GM12878 (cell line): Measurements from ENCODE around the gene CHCHD6. TPM values are rescaled to one million over a fixed set of nuclear protein-coding genes. Genes with fewer than 3 reads are reported as not detected.

Experiments
- ATAC-seq: fragments of 200-7000 bp; cut with Tn5 transposase; 3 replicates; pipeline ENCODE4 v1.9.1; 2020; ENCODE audit warnings: mild to moderate bottlenecking, moderate library complexity
- BruUV-seq: library from RNA; stranded (reverse); fragments of 400-500 nt; replicated peaks from 2 replicates; lab custom pipeline; 2021; lab: Mats Ljungman, UMichigan
- CTCF ChIA-PET: fragments of 300-600 bp; sonication (Branson Sonifier 250); formaldehyde crosslinking; extraction: SDS; loops from one replicate; lab custom pipeline; 2021; ENCODE audit warnings: inconsistent platforms; lab: Yijun Ruan, JAX
- POLR2A ChIA-PET: fragments of 350-600 bp; formaldehyde crosslinking; extraction: SDS; loops from one replicate; lab custom pipeline; 2021; ENCODE audit warnings: inconsistent platforms; lab: Charles Lee
- RAD21 ChIA-PET: fragments of 300-600 bp; sonication (Branson Sonifier 250); formaldehyde crosslinking; loops from one replicate; lab custom pipeline; 2023; ENCODE audit warnings: antibody characterized with exemption; ENCODE audit not compliant: unreplicated experiment; lab: Charles Lee
- SMC1A ChIA-PET: fragments of 300-600 bp; sonication (Branson Sonifier 250); formaldehyde crosslinking; loops from one replicate; lab custom pipeline; 2023; ENCODE audit not compliant: unreplicated experiment, uncharacterized antibody; lab: Charles Lee
- DNase-seq: peaks from one replicate; pipeline ENCODE4 v3.0.0-alpha.2; 2011; ENCODE audit warnings: low read depth, low spot score
- FAIRE-seq: peaks from 3 replicates; lab custom pipeline; 2011; peaks lifted over from hg19 to GRCh38; lab: Jason Lieb, UNC
- H2AFZ ChIP-seq: 2 replicates; pipeline ENCODE4 v1.6.0; 2011; ENCODE audit warnings: low read depth, low read length, control low read depth; ENCODE audit not compliant: control insufficient read depth
- H3K27ac ChIP-seq: 2 replicates; pipeline ENCODE4 v1.5.1; 2011; ENCODE audit warnings: control low read depth; ENCODE audit not compliant: control insufficient read depth, insufficient read depth
- H3K27me3 ChIP-seq, 2 experiments: replicated peaks in 1 of 2; 2 replicates each; pipeline versions ENCODE4 v1.6.0 to v1.6.1; 2011; ENCODE audit warnings: low read length in 1 of 2; ENCODE audit not compliant: control insufficient read depth in 2 of 2, insufficient read depth in 2 of 2
- H3K36me3 ChIP-seq, 2 experiments: 2 replicates each; pipeline ENCODE4 v1.5.1; 2011; ENCODE audit warnings: low read length in 1 of 2; ENCODE audit not compliant: control insufficient read depth in 2 of 2, insufficient read depth in 2 of 2
- H3K4me1 ChIP-seq: 2 replicates; pipeline ENCODE4 v1.6.1; 2011; ENCODE audit warnings: mild to moderate bottlenecking, low read length, moderate library complexity, mixed read lengths; ENCODE audit not compliant: control insufficient read depth, insufficient read depth
- H3K4me2 ChIP-seq: 2 replicates; pipeline ENCODE4 v1.6.0; 2011; ENCODE audit warnings: control low read depth; ENCODE audit not compliant: control insufficient read depth, insufficient read depth
- H3K4me3 ChIP-seq: fragments of 200-600 bp; sonication (generic); 2 replicates; pipeline ENCODE4 v1.5.1; 2016
- H3K79me2 ChIP-seq: 2 replicates; pipeline ENCODE4 v1.6.0; 2011; ENCODE audit warnings: low read length; ENCODE audit not compliant: control insufficient read depth, insufficient read depth
- H3K9ac ChIP-seq: 2 replicates; pipeline ENCODE4 v1.8.0; 2011; ENCODE audit warnings: low read length, control low read depth, mixed read lengths; ENCODE audit not compliant: control insufficient read depth, insufficient read depth
- H3K9me3 ChIP-seq: replicated peaks from 3 replicates; pipeline ENCODE4 v1.5.1; 2011; ENCODE audit warnings: mild to moderate bottlenecking, low read length; ENCODE audit not compliant: control insufficient read depth, insufficient read depth
- H4K20me1 ChIP-seq: 2 replicates; pipeline ENCODE4 v1.6.0; 2011; ENCODE audit not compliant: control insufficient read depth, insufficient read depth
- BMI1 ChIP-seq: fragments of 450-650 bp; IDR thresholded peaks from 2 replicates; pipeline ENCODE4 v1.6.1; 2016; ENCODE audit warnings: mild to moderate bottlenecking, moderate library complexity, borderline replicate concordance
- CHD1 ChIP-seq: IDR thresholded peaks from 2 replicates; pipeline ENCODE4 v1.6.1; 2012; ENCODE audit warnings: low read depth, low read length, improper control_type of control experiment
- EED ChIP-seq: sonication (generic); IDR thresholded peaks from 2 replicates; pipeline ENCODE4 v1.6.1; 2016; ENCODE audit warnings: antibody characterized with exemption, low read depth
- IKZF2 ChIP-seq, 2 experiments: fragments of 450-650 bp; IDR thresholded peaks; 2 replicates each; pipeline ENCODE4 v1.6.1; 2017; ENCODE audit warnings: mild to moderate bottlenecking in 2 of 2, moderate library complexity in 2 of 2
- NFIC ChIP-seq: IDR thresholded peaks from 2 replicates; pipeline ENCODE4 v1.6.1; 2012; ENCODE audit warnings: low read depth, mild to moderate bottlenecking, inconsistent platforms, low read length, moderate library complexity
- NRF1 ChIP-seq: conservative IDR thresholded peaks from 2 replicates; pipeline ENCODE4 v1.6.1; 2011; ENCODE audit warnings: mild to moderate bottlenecking, low read depth, low read length, improper control_type of control experiment
- PAX8 ChIP-seq: fragments of 450-650 bp; IDR thresholded peaks from 2 replicates; pipeline ENCODE4 v1.6.1; 2017; ENCODE audit warnings: mild to moderate bottlenecking, moderate library complexity
- RAD21 ChIP-seq: IDR thresholded peaks from 2 replicates; pipeline ENCODE4 v1.6.1; 2011; ENCODE audit warnings: mild to moderate bottlenecking, low read depth, low read length, moderate library complexity; ENCODE audit not compliant: insufficient read depth
- RAD51 ChIP-seq: fragments of 450-650 bp; IDR thresholded peaks from 2 replicates; pipeline ENCODE4 v1.6.1; 2016; ENCODE audit warnings: moderate library complexity, mild to moderate bottlenecking, inconsistent platforms
- RB1 ChIP-seq: fragments of 450-650 bp; formaldehyde crosslinking; IDR thresholded peaks from 2 replicates; pipeline ENCODE4 v1.6.1; 2017; ENCODE audit warnings: mild to moderate bottlenecking, borderline replicate concordance
- TBL1XR1 ChIP-seq: IDR thresholded peaks from 2 replicates; pipeline ENCODE4 v1.6.1; 2012; ENCODE audit warnings: low read depth, low read length, improper control_type of control experiment
- YY1 ChIP-seq: IDR thresholded peaks from 2 replicates; pipeline ENCODE4 v1.6.1; 2011; ENCODE audit warnings: low read depth, mild to moderate bottlenecking, low read length
- ZNF217 ChIP-seq: fragments of 450-650 bp; IDR thresholded peaks from 2 replicates; pipeline ENCODE4 v1.6.1; 2017; ENCODE audit warnings: antibody characterized with exemption, mild to moderate bottlenecking
- WGBS: methylation state at CpG from one replicate; pipeline ENCODE4 v1.1.6; 2016; ENCODE audit warnings: low lambda C conversion rate; ENCODE audit not compliant: insufficient replicate concordance, insufficient coverage; ENCODE audit errors: missing lambda C conversion rate; 5-methylcytosine and 5-hydroxymethylcytosine counted together
- in situ Hi-C: fragments of 300-500 bp; cut with MboI; formaldehyde crosslinking; loops from 9 replicates; pipeline ENCODE4 v1.14.3; 2018; ENCODE audit warnings: mixed read lengths
- intact Hi-C: fragments of 100-400 bp; cut with micrococcal nuclease; formaldehyde crosslinking; loops from one replicate; pipeline ENCODE4 v1.14.2; 2022; ENCODE audit not compliant: unreplicated experiment
- polyA plus RNA-seq, 11 experiments: library from polyadenylated mRNA; depleted of rRNA in 4 of 11; unstranded in 6 of 11; stranded (reverse) in 5 of 11; fragments of >200 nt; fragmentation: Nextera tagmentation in 4 of 11; fragmentation: Illumina TruSeq in 1 of 11; extraction: Ambion mirVana in 4 of 11; extraction: Trizol in 1 of 11; gene quantifications; 1 replicate in 1 of 11; 2 replicates in 10 of 11; pipeline versions ENCODE4 v1.2.1 to v1.2.3, GENCODE V29; 2011 to 2016; ENCODE audit warnings: inconsistent platforms in 2 of 11, missing spikeins in 2 of 11, low read depth in 1 of 11
- total RNA-seq, 4 experiments: library from RNA; depleted of rRNA in 3 of 4; stranded (reverse); fragments of >200 nt in 3 of 4; fragmentation: Illumina TruSeq in 1 of 4; extraction: Trizol in 1 of 4; gene quantifications; 2 replicates each; pipeline versions ENCODE4 v1.2.1 to v1.2.3, GENCODE V29; 2013 to 2021
- TF ChIP-seq, protein P1 (sequence below): IDR thresholded peaks from 2 replicates; pipeline ENCODE4 v1.6.1; 2012; ENCODE audit warnings: low read length, inconsistent platforms
- TF ChIP-seq, protein P2 (sequence below): IDR thresholded peaks from 2 replicates; pipeline ENCODE4 v1.6.1; 2011; ENCODE audit warnings: mild to moderate bottlenecking, low read depth, low read length, moderate library complexity; ENCODE audit not compliant: insufficient replicate concordance
- TF ChIP-seq, protein P3 (sequence below): IDR thresholded peaks from 2 replicates; pipeline ENCODE4 v1.6.1; 2011; ENCODE audit warnings: low read depth, low read length, improper control_type of control experiment, borderline replicate concordance
- TF ChIP-seq, protein P4 (sequence below): fragments of 450-650 bp; IDR thresholded peaks from 2 replicates; pipeline ENCODE4 v1.6.1; 2017; ENCODE audit warnings: borderline replicate concordance

The CHCHD6 gene
- total and polyA plus RNA-seq, 10 of the 15 experiments (the other 5 are each of a cell fraction or from before 2014, with no cell fraction given), result 2.7 to 16.7 (median 12.3) TPM

DNA sequence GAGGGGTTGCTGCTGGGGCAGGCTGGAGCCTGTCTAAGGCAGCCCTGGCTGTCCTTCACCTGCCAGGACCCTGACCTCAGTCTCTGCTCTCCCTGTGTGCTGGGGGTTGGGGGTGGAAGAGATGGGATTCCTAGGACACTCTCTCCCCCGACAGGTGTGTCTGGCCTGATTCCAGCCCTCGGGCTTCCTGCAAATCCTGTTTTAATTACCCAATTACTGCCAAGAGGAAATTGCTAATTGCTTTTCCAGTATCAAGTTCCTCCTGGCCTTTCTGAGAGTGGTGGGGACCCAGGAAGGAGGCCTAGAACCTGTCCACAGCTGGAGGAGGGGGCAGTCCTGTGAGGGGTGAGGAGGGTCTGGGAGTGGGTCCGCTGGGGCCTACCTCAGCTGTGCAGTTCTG is 294.7 kb downstream of the CHCHD6 start:
- no peak for ATAC-seq
- no peaks in the 10 kb centered on the region for H3K9me3 ChIP-seq
- H4K20me1 ChIP-seq, result peaks cover 1% of the 10 kb centered on the region; the same call in 1 of the 2 replicates
- no peaks in the 10 kb centered on the region for H3K27me3 ChIP-seq
- RAD21 ChIA-PET, result no interaction called here
- in situ Hi-C loops (no loop called here), intact Hi-C loops (no loop called here)
- 49% methylated on average over 3 of the region's 3 CpGs for WGBS
- no peak for FAIRE-seq
- H3K79me2 ChIP-seq, result no peaks in the 10 kb centered on the region
- H3K27ac ChIP-seq, result no peak overlapping the region
- POLR2A ChIA-PET, result no interaction called here
- H3K9ac ChIP-seq, result no peak overlapping the region
- no peak overlapping the region for H3K4me2 ChIP-seq
- TF ChIP-seq BMI1 (no peak), EED (no peak), RAD21 (no peak), TBL1XR1 (no peak), NRF1 (no peak), NFIC (no peak), CHD1 (no peak), RB1 (no peak), IKZF2 (IDR thresholded peaks at IDR 0.05) (no peak), YY1 (no peak), PAX8 (no peak), ZNF217 (no peak), RAD51 (no peak)
- TF ChIP-seq, protein P1, sequence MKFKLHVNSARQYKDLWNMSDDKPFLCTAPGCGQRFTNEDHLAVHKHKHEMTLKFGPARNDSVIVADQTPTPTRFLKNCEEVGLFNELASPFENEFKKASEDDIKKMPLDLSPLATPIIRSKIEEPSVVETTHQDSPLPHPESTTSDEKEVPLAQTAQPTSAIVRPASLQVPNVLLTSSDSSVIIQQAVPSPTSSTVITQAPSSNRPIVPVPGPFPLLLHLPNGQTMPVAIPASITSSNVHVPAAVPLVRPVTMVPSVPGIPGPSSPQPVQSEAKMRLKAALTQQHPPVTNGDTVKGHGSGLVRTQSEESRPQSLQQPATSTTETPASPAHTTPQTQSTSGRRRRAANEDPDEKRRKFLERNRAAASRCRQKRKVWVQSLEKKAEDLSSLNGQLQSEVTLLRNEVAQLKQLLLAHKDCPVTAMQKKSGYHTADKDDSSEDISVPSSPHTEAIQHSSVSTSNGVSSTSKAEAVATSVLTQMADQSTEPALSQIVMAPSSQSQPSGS, result no peak
- TF ChIP-seq, protein P2, sequence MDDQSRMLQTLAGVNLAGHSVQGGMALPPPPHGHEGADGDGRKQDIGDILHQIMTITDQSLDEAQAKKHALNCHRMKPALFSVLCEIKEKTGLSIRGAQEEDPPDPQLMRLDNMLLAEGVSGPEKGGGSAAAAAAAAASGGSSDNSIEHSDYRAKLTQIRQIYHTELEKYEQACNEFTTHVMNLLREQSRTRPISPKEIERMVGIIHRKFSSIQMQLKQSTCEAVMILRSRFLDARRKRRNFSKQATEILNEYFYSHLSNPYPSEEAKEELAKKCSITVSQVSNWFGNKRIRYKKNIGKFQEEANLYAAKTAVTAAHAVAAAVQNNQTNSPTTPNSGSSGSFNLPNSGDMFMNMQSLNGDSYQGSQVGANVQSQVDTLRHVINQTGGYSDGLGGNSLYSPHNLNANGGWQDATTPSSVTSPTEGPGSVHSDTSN, result no peak
- TF ChIP-seq, protein P3, sequence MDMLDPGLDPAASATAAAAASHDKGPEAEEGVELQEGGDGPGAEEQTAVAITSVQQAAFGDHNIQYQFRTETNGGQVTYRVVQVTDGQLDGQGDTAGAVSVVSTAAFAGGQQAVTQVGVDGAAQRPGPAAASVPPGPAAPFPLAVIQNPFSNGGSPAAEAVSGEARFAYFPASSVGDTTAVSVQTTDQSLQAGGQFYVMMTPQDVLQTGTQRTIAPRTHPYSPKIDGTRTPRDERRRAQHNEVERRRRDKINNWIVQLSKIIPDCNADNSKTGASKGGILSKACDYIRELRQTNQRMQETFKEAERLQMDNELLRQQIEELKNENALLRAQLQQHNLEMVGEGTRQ, result no peak
- TF ChIP-seq, protein P4, sequence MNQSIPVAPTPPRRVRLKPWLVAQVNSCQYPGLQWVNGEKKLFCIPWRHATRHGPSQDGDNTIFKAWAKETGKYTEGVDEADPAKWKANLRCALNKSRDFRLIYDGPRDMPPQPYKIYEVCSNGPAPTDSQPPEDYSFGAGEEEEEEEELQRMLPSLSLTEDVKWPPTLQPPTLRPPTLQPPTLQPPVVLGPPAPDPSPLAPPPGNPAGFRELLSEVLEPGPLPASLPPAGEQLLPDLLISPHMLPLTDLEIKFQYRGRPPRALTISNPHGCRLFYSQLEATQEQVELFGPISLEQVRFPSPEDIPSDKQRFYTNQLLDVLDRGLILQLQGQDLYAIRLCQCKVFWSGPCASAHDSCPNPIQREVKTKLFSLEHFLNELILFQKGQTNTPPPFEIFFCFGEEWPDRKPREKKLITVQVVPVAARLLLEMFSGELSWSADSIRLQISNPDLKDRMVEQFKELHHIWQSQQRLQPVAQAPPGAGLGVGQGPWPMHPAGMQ, result no peak
- SMC1A ChIA-PET, result no interaction called here
- CTCF ChIA-PET, result no interaction called here
- no peak overlapping the region for H2AFZ ChIP-seq
- H3K4me1 ChIP-seq, result peaks cover 7% of the 10 kb centered on the region
- DNase-seq, result no peak
- no TSS peak for BruUV-seq
- H3K36me3 ChIP-seq, result peaks cover 0 to 6% of the 10 kb centered on the region in 2 experiments; a peak in 2 of 4 replicates
- no peak overlapping the region for H3K4me3 ChIP-seq
